SU-DHL-6 (cell line): ENCODE data around the gene CMSS1.

Experiments
- CTCF ChIP-seq: fragments of 200-600 bp; sonication (generic); IDR thresholded peaks from one replicate; pipeline ENCODE4 v1.5.1; 2017; ENCODE audit warnings: antibody characterized with exemption, mild to moderate bottlenecking, low read length, moderate library complexity; ENCODE audit not compliant: insufficient read depth, poor library complexity, severe bottlenecking
- EZH2phosphoT487 ChIP-seq: fragments of 200-600 bp; sonication (generic), shearing (Covaris generic); conservative IDR thresholded peaks from 2 replicates; pipeline ENCODE4 v1.6.1; 2018; ENCODE audit warnings: mild to moderate bottlenecking, antibody characterized with exemption, low read length, moderate library complexity, mixed read lengths

GRCh38 chr3:100179692-100180349 is 362.2 kb downstream of the CMSS1 start:
- TF ChIP-seq CTCF (no peak), EZH2phosphoT487 (no peak)
